NCI-H146 treated with DMSO at 0.1 percent for 48 hours (cell line): ENCODE measurements around the gene MSMO1.

Experiments used
- DNase-seq: peaks from one replicate; lab custom pipeline; 2025; ENCODE audit not compliant: unreplicated experiment; lab: John Stamatoyannopoulos, UW

Gene MSMO1

DNA sequence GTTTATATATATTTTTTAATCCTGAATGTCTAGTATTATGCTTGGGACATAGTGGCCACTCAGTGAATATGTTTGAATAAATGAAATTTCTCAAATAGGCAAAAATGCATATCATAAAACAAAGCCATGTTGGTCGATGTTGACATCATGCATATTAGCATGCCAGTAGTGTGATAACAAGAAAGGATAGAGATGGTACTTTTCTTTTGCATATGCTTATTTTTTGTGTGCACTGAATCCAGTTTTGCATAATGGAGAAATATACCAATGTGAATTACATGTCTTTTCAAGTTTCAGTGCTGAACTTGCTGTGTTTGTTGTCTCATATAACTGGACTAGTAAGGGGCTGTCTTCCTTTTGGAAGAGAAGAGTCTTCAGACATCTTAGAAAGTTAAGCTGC, 58.9 kb downstream of the MSMO1 start:
- no peak for DNase-seq

DNA sequence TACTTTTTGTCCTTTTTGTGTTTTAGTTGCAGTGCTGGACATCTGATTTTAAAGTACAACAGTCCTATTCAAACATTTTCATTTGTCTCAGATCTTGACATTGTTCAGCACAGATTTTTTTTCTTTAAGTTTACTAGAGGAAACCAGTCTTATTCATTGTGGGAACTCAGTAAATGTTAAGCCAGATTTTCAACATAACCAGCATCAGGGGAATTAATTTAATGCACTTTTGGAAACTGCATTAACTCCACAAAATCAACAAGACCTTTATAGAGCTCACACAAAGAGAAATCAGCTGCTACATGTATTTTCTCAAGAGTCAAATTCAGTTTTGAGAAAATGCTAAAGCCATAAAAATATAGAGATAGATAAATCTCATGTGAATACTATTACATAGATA, 61.3 kb downstream of the MSMO1 start:
- DNase-seq: no peak
